HL-60/S4 (cell line): ENCODE results near the gene ADA.
"Not testable (repeated sequence)": the region's sequence is repeated elsewhere in the genome, so short reads cannot be mapped to it uniquely, and the experiment has no call there.

Experiments used
- in situ Hi-C: fragments of 300-500 bp; cut with MboI; formaldehyde crosslinking; loops from 2 replicates; pipeline ENCODE4 v1.14.3; 2022; ENCODE audit warnings: low sequenced_read_pairs

ADA gene

DNA sequence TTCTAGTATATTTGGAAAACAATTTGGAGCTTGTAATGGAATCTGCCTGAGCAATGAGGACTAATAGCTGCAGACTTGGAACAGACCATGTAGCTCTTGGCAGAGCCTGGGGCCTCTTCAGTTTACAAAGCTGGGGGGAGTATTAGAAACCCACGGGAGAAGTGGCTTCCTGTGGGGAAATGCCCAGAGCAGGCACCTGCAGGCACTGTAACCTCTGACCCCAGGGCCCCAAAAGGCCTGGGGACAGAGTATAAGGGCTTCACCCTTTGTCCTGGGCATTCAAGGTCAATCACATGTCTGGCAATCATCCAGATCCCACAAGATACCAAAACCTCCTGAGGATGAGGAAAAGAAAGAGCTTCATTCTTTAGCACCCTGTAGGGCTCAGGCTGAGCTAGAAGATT lies 49.7 kb downstream of the ADA start:
- in situ Hi-C loops = no loop called here

DNA sequence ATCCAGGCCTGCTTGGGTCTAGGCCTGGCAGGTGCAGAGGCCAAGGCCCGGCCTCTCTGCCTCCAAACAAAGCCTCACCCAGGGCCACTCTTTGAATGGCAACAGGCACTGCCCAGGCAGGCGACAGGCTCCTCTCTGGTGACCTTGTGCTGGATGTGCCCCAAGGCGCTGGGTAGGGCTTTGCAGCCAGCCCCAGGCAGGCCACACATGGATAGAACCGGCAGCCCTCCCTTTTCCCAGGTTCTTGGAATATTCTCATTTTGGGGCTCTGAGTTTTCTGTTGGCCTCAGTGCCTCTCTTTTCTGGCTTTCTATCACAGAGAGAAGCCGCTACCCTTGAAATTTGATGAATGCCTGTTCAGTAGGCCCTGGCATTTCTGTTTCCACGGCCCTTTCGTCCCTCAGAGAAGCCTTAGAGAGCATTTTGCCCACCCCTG lies 50.2 kb downstream of the ADA start:
- in situ Hi-C loops = no loop called here

GRCh38 chr20:44600758-44601201 lies 50.7 kb downstream of the ADA start:
- in situ Hi-C loops = no loop called here

- in situ Hi-C loops = no loop called here
Observed at GRCh38 chr20:44600301-44600700, 51.2 kb downstream of the ADA start.

DNA sequence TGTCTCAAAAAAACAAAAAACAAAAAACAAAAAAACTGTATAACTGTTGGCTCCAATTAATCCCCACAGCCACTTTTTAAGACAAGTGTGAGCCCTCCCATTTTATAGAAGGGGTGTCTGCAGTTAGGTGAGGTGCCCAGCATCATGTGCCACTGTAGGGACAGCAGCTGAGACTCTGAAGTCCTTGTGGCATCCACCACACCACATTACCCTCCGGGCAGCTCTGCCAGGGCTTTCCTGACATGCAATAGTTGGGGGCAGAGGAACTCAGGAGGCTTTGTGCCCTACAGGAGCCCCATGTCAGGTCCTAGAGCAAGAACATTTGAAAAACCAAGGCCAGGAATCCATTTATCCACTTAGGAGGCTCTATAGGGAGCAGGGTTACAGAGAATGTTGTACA lies 51.8 kb downstream of the ADA start:
- in situ Hi-C loops = no loop called here

GRCh38 chr20:44598423-44599305 lies 52.8 kb downstream of the ADA start:
- in situ Hi-C loops = no loop called here

DNA sequence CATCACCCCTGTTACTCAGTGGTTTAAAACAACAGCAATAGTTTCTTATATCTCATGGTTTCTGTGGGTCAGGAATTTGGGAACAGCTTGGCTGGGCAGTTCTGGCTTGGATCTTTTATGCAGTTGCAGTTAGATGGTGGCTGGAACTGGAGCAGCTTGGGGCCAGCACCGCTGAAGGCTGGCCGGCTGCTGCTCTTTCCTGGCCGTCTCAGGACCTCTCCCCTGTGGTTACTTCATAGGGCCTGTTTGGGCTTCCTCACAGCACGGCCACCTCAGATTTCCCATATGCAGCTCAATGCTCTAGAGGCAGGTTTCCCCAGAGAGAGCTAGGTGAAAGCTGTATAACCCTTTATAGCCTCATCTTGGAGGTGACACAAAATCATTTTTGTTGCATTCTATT lies 53.6 kb downstream of the ADA start:
- in situ Hi-C loops = no loop called here

- in situ Hi-C loops = no loop called here
Observed at GRCh38 chr20:44597516-44597915, 54.0 kb downstream of the ADA start.

DNA sequence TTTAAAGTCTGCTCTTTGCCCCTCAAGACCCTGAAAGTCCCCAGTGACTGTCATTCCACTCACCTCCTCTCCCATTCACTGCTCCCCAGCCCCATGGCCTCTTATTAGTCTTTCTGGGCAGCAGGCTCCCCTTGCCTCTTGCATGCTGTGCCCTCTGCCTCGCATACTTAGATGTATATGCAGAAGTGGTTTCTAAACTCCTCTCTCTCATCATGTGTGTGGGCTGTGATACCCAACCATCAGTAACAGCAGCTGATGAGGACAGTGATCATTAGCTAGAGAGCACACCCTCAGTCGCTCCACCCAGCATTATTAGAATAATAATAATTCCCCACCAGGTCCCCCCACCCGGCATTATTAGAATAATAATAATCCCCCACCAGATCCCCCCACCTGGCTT lies 54.6 kb downstream of the ADA start:
- in situ Hi-C loops = no loop called here

DNA sequence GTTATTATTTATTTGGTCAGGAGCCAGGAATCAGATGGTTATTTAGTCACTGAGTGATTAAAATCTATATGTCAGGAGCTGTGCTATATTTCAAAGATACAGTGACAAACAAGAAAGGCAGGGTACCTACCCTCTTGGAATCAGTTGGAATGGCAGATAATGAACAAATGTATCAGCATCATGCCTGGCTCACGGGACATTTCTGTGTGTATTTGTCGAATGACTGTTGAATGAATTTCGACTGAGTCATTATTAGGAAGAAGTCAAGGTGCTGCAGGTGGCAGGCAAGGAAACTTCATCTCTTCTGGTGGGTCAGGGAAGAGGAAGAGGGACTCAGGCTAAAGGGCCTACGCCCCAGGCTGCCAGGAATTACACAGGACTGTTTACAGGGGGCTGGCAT lies 55.5 kb downstream of the ADA start:
- in situ Hi-C loops = no loop called here

DNA sequence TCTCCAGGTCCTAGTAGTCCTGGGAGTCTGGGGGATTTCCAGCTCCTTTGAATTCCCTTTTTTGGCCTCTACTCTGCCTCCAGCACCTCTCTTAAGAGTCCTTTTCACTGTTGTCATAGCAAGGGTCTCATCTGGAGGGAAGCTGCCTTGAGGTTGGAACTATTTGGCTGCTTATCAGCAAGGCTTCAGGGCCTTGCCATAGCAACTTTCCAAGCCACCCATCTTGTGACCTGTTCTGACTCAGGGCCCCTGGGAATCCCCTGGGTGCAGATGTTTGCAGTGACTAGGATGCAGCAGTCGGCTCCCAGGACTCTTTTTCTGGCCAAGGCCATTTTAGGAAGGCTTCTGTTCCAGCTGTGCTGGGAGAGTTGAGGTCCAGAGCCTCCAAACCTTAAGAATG lies 56.8 kb downstream of the ADA start:
- in situ Hi-C loops = no loop called here

DNA sequence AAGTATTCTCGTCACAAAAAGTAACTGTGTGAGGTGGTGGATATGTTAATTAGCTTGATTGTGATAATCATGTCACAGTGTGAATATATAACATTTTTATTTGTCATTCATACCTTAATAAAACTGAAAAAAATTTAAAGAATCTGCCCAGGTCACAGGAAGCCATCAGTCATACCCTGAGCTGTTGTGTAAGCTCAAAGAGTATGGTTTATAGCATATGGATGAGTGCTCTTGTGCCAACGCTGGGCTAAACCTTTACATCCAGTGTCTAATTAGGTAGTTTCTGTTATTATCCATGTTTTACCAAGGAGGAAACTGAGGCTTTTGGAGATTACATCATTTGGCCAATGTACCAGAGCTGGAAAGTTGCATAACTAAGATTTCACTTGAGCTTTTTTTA lies 57.7 kb downstream of the ADA start:
- in situ Hi-C loops = no loop called here

DNA sequence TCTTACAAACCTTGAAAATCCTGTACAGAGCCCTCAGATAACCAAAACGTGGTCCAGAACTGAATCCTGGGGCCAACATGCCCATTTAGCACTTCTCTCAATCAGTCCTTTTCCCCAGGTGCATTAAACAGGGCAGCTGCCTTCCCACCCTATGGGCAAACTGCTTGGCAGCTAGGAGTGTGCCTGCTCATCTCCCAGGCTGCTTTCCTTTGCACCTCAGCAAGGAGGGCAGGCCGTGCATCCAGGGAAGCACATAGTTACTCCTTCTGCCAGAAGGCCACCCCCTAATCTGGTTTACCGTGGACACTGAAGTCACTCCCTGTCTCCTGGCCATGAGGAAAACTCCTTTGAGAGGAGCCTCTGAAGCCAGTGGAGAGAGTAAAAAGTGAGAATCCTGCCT lies 59.1 kb downstream of the ADA start:
- in situ Hi-C loops = no loop called here

GRCh38 chr20:44590980-44591778 lies 60.3 kb downstream of the ADA start:
- in situ Hi-C loops = no loop called here

DNA sequence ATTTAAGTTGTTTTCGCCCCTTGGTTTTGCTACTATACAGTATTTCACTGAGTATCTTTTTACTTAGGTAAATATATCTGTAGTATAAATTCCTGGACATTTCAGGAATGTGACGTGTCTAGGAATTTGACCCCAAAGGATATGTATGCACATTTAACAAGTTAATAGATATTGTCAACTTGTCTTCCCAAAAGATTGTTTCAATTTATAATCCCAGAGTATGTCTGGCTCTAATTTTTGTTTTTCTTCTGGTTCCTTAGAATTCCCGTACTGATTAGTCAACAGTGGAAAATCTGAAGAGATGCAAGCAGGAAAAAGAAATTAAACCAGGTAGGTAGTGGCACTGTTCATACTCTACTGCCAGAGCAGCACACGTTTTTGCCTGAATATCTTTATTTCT lies 62.0 kb downstream of the ADA start:
- in situ Hi-C loops = no loop called here

DNA sequence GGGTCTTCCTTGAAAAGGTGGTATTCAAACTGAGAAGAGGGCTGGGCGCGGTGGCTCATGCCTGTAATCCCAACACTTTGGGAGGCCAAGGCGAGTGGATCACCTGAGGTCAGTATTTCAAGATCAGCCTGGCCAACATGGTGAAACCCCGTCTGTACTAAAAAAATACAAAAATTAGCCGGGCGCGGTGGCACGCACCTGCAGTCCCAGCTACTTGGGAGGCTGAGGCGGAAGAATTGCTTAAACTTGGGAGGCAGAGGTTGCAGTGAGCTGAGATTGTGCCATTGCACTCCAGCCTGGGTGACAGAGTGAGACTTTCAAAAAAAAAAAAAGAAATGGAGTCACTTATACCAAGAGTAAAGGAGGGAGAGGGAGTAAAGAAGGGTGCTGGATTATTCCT lies 63.2 kb downstream of the ADA start:
- in situ Hi-C loops = not testable (repeated sequence)

DNA sequence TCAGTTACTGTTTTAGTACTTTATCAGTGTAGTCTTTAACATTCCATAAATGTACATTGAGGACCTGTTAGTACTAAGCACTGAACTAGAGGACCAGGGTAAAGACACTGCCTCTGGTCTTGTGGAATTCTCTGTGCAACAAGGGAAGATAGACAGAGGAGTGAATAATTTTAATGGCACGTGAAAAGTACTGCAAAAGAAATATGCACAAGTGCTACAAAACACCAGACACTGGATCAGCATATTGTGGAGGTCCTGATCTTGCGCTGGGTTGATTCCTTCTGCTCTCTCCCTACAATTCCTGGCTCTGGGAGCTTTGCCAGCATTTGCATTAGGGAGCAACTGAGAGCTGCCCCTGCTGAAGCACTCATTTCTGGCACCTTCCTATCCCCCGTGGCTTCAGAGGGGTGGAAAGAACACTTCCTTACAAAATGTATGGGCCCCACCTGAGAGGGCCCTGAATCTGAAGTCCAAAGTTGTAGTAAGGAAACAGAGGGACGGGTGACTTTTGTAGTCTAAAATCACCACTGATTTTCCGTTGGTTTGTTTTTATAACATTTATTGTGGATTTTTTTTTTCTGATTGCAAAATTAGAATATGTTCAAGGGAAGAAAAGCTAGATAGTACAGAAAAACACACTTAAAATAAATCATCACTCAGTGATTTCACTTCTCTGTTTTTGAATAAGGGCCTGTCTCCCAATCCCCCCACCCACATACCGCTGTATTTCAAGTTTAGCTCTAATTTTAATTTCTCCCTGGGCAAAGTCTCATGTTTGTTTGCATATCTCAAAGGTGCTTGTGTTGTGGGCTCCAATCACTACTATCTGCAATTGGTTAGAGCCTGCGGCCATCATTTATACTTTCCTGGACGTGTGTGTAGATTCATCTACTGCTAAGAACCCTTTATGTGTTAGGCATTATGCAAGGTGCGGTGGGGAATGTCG lies 64.2 kb downstream of the ADA start:
- in situ Hi-C loops = no loop called here

GRCh38 chr20:44586289-44586911 lies 65.1 kb downstream of the ADA start:
- in situ Hi-C loops = no loop called here

DNA sequence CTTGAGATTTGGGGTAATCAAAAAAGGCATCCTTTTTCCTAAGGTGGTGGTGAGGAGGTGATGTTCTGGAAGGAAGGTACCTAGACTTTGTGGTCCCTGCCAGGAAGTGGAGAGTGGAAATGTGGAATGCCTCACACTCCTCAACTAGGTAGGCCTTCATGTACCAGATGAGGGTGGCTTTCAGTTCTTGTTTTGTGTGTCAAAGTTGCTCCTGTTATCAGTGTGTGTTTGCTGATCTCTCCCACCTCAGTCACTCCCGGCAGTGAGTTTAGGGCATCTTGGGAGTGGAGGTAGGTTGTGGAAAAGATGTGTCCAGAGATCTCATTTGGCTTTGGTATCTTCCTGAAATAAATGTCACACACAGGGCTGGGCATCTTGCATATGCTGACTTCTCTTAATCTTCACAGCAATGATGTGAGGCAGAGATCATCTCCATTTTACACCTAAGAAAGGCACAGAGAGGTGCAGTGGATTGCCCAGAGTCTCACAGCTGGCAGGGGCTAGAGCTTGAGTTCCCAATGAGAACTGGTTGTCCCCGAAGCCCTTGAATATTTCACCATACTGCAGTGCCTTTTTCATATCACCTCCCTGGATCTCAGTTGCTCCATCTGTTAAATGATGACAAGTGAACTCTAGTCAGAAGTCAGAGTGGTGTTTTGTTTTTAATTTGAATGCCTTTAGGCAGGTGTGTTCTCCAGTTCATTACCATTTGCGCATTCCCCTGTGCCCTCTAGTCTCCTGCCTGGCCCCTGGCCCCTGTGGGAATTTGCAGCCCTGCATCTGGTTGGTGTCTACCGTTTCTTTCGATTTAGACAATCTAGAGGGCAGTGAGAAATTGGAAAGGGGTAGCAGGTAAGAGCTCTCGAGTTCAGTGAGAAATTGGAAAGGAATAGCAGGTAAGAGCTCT lies 66.2 kb downstream of the ADA start:
- in situ Hi-C loops = no loop called here
